Measurements from ENCODE around the gene SLC38A9.

DNA sequence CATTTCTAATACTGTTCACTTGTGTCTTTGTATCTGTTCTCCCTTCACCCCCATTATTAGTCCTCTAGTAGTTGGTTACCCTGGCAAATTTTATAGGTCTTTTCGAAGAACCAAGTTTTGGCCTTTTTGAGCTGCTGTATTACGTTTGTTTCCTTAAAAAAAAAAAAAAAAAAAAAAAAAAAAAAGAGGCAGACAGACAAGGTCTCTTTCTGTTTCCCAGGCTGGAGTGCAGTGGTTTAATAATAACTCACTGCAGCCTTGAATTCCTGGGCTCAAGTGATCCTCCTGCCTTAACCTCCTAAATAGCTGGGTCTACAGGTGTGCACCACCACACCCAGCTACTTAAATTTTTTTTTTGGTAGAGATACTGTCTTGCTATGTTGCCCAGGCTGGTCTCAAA, 46.6 kb upstream of the SLC38A9 start:
- TF ChIP-seq, protein P1, sequence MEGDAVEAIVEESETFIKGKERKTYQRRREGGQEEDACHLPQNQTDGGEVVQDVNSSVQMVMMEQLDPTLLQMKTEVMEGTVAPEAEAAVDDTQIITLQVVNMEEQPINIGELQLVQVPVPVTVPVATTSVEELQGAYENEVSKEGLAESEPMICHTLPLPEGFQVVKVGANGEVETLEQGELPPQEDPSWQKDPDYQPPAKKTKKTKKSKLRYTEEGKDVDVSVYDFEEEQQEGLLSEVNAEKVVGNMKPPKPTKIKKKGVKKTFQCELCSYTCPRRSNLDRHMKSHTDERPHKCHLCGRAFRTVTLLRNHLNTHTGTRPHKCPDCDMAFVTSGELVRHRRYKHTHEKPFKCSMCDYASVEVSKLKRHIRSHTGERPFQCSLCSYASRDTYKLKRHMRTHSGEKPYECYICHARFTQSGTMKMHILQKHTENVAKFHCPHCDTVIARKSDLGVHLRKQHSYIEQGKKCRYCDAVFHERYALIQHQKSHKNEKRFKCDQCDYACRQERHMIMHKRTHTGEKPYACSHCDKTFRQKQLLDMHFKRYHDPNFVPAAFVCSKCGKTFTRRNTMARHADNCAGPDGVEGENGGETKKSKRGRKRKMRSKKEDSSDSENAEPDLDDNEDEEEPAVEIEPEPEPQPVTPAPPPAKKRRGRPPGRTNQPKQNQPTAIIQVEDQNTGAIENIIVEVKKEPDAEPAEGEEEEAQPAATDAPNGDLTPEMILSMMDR (IDR thresholded peaks at IDR 0.05), result no peak
- no peak for TF ChIP-seq POLR2A (IDR thresholded peaks at IDR 0.05)
